Measurements from ENCODE around the gene STEAP1B.

STEAP1B gene

DNA sequence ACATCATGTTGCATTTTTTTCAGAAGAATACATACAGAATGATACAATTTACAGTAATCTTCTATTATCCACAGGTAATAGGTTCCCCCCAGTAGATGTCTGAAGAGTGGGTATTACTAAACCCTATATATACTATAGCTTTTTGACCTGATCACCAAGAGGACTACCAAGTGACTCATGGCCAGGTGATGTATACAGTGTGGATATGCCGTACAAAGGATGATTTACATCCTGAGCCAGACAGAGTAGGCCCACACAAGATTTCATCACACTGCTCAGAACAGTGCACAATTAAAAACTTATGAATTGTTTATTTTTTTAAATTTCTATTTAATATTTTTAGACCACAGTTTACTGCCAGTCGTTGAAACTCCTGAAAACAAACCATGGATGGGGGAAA lies 70.6 kb downstream of the STEAP1B start:
- DNase-seq (ENCODE audit: low spot score): no peak

- DNase-seq (ENCODE audit: low spot score): no peak
Measured at GRCh38 chr7:22427855-22428254, 72.1 kb downstream of the STEAP1B start.

DNA sequence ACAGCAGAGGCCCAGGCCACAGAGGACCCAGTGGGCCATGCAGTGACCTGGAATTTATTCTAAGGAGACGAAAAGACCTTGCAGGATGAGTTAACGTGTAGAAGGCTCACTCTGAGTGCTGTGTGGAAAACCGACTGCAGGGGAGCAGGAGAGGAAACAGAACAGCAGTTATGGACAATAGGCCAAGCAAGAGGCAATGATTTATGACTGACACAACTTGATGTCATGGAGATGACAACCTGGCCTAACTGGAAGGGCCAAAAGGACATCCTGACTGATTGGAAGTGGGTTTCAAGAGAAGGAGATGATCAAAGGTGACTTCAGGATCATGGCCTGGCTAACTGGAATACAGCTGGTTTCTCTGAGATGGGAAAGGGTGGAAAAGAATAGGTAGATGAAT lies 72.9 kb downstream of the STEAP1B start:
- DNase-seq (ENCODE audit: low spot score): no peak

DNA sequence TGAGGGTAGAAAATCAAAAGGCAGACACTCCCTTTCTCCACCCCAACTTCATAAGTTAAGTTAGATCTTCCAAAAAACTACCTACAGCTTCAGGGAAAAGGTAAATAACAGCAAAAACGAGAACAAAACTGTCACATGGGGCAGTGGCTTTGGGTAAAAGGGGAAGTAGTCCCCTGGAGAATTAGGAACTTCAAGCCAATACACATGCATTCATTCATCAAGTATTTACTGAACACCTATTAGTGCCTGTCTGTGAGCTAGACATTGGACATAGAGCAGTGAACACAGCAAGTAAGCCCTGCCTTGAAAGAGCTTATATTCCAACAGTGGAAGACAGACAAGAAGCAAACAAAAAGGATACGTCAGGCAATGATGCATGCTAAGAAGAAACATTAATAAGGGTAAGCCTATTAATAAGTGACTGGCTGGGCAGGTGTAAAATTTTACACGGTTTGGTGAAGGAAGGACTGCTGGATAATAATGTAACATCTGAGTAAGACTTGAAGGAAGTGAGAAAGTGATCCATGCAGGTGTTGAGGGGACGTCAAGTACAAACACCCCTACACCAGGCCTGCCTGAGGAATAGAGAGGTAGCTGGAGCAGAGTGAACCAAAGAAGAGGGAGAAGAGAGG lies 73.4 kb downstream of the STEAP1B start:
- no peak for DNase-seq (ENCODE audit: low spot score)

GRCh38 chr7:22425361-22425760 lies 74.6 kb downstream of the STEAP1B start:
- no peak for DNase-seq (ENCODE audit: low spot score)

GRCh38 chr7:22422831-22423615 lies 77.0 kb downstream of the STEAP1B start:
- DNase-seq (ENCODE audit: low spot score): no peak

- no peak for DNase-seq (ENCODE audit: low spot score)
Measured at GRCh38 chr7:22420973-22421635, 78.9 kb downstream of the STEAP1B start.

DNA sequence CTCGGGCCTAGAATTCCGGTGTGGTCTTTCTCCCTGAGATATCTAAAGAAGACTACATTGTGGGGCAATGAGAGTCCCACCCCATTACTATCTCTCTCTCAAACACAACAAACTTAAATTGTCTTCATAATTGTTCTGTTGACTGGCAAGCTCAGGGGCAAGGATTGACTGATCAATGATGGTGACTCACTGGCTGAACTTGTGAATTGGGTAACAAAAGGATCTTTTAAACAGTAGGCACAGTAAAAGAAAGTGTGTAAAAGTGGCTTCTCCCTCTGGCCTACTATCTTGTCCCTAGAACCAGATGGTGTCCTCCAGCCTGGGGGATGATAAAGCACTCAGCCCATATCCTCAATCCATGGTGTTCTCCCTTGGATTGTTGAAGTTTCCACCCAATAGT lies 80.0 kb downstream of the STEAP1B start:
- DNase-seq (ENCODE audit: low spot score): no peak

GRCh38 chr7:22419488-22419887 lies 80.5 kb downstream of the STEAP1B start:
- DNase-seq (ENCODE audit: low spot score): no peak

- no peak for DNase-seq (ENCODE audit: low spot score)
Measured at GRCh38 chr7:22418251-22419046, 81.5 kb downstream of the STEAP1B start.

GRCh38 chr7:22417841-22418240 lies 82.1 kb downstream of the STEAP1B start:
- no peak for DNase-seq (ENCODE audit: low spot score)

DNA sequence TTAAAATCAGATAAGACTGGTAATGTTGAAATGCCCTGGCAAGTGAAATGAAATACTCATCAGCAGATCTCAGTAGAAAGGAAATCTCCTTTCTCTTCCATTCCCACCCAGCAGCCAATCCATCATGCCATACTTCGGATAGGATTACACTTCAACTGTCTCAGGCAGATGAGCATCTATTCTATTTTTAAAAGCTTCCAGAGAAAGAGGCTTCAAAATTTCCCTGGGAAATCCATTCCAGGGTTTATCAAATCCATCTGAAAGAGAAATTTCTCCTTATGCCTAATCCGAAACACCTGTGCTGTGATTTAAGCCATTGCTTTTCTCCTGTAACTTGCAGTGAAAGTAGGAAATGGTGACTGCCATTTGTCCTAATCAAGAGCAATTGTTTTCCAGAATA lies 82.6 kb downstream of the STEAP1B start:
- DNase-seq (ENCODE audit: low spot score): no peak

DNA sequence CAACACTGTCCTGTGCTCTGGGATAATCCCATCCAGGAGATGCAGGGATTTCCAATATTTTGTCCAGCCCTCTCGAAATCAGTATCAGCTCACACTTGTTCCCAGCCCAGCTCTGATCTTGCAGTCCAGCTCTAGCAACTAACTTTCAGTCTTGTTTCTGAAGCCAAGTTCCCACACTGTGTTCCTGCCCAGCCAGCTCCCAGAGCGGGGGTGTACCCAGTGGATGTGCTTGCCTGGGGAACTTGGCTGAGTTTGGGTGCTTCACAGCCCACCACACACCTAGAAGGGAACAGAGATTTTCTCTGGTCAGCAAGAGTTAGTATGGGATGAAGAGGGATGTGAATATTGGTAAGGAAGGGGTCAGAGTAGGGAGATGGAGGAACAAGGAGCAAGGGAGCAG lies 85.6 kb downstream of the STEAP1B start:
- no peak for DNase-seq (ENCODE audit: low spot score)

DNA sequence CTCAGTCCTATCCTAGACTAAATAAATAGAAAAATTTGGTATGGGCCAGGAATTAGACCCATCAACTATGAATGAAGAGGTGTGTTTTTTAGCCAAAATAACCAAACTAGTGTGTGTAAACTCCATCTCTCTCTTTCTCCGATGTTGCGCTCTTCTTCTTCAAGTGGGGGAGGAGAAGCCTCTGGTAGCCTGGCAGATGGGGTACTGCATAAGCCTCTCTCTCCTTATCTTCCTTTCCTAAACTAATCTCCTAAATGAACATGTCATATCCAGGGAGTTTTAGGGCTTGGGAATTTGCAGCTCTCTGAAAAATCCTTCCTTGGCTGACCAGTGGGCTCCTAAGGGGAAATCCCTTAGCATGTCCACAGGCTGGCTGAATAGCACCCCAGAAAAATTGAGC lies 86.8 kb downstream of the STEAP1B start:
- DNase-seq (ENCODE audit: low spot score): no peak

GRCh38 chr7:22411977-22412693 lies 87.9 kb downstream of the STEAP1B start:
- no peak for DNase-seq (ENCODE audit: low spot score)

- DNase-seq (ENCODE audit: low spot score): no peak
Measured at GRCh38 chr7:22406715-22407114, 93.3 kb downstream of the STEAP1B start.

GRCh38 chr7:22404421-22405023 lies 95.5 kb downstream of the STEAP1B start:
- DNase-seq (ENCODE audit: low spot score): no peak

DNA sequence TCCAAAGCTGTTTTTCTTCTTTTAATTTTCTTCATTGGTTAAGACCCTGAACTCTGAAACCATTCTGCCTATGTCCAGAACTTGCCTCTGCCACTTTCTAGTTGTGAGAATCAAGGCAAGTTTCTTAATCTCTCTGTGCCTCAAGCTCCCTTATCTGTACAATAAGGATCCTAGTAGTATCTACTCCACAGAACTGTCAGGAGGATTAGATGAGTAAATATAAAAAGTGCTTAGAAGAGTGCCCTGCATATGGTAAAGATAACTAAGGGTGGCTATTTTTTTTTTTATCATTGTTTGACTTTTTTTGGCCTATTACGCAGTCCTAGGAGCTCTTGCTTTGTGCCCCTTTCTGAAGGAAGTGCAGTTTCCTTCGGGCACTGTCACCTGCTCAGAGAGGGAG lies 96.6 kb downstream of the STEAP1B start:
- DNase-seq (ENCODE audit: low spot score): no peak

GRCh38 chr7:22402250-22402649 lies 97.7 kb downstream of the STEAP1B start:
- no peak for DNase-seq (ENCODE audit: low spot score)

GRCh38 chr7:22400936-22401553 lies 98.9 kb downstream of the STEAP1B start:
- no peak for DNase-seq (ENCODE audit: low spot score)
